Measurements from ENCODE around the gene RAP1GAP2.

RAP1GAP2 gene

GRCh38 chr17:3011891-3012290, 215.7 kb downstream of the RAP1GAP2 start:
- H3K4me3 ChIP-seq (ENCODE audit: low read length), result no peak overlapping the region
- H3K9ac ChIP-seq (ENCODE audit: low read depth, low read length), result no peak overlapping the region
- H3K9me3 ChIP-seq (replicated peaks; ENCODE audit: low read length), result no peaks in the 10 kb centered on the region
- no peaks in the 10 kb centered on the region for H3K27me3 ChIP-seq (ENCODE audit: control insufficient read depth, insufficient read depth, low read length)
- H3K36me3 ChIP-seq (ENCODE audit: insufficient read depth, low read length), result no peaks in the 10 kb centered on the region
- peaks cover 11% of the 10 kb centered on the region for H3K4me1 ChIP-seq (ENCODE audit: control insufficient read depth, insufficient read depth, low read length)
- H3K4me2 ChIP-seq (ENCODE audit: low read length), result no peak overlapping the region

- Histone ChIP-seq H3K4me1 (ENCODE audit: control insufficient read depth, insufficient read depth, low read length) (peaks cover 11% of the 10 kb centered on the region), H3K9me3 (replicated peaks; ENCODE audit: low read length) (no peaks in the 10 kb centered on the region), H3K36me3 (ENCODE audit: insufficient read depth, low read length) (no peaks in the 10 kb centered on the region), H3K4me3 (ENCODE audit: low read length) (no peak overlapping the region), H3K9ac (ENCODE audit: low read depth, low read length) (no peak overlapping the region), H3K4me2 (ENCODE audit: low read length) (no peak overlapping the region), H3K27me3 (ENCODE audit: control insufficient read depth, insufficient read depth, low read length) (no peaks in the 10 kb centered on the region)
Measured at GRCh38 chr17:3012926-3013581, 216.8 kb downstream of the RAP1GAP2 start.

GRCh38 chr17:3015890-3016289, 219.7 kb downstream of the RAP1GAP2 start:
- no peaks in the 10 kb centered on the region for H3K27me3 ChIP-seq (ENCODE audit: control insufficient read depth, insufficient read depth, low read length)
- no peaks in the 10 kb centered on the region for H3K36me3 ChIP-seq (ENCODE audit: insufficient read depth, low read length)

GRCh38 chr17:3017936-3018335, 221.7 kb downstream of the RAP1GAP2 start:
- no peak overlapping the region for H3K4me2 ChIP-seq (ENCODE audit: low read length)
- no peak overlapping the region for H3K9ac ChIP-seq (ENCODE audit: low read depth, low read length)
- H3K9me3 ChIP-seq (replicated peaks; ENCODE audit: low read length), result peaks cover 11% of the 10 kb centered on the region
- no peaks in the 10 kb centered on the region for H3K27me3 ChIP-seq (ENCODE audit: control insufficient read depth, insufficient read depth, low read length)
- no peak overlapping the region for H3K4me3 ChIP-seq (ENCODE audit: low read length)
- peaks cover 4% of the 10 kb centered on the region for H3K36me3 ChIP-seq (ENCODE audit: insufficient read depth, low read length)
- H3K4me1 ChIP-seq (ENCODE audit: control insufficient read depth, insufficient read depth, low read length), result peaks cover 11% of the 10 kb centered on the region

More at GRCh38 chr17:3015890-3016289, 219.7 kb downstream of the RAP1GAP2 start:
- no peak overlapping the region for H3K4me3 ChIP-seq (ENCODE audit: low read length)
- H3K9me3 ChIP-seq (replicated peaks; ENCODE audit: low read length), result no peaks in the 10 kb centered on the region
- peaks cover 11% of the 10 kb centered on the region for H3K4me1 ChIP-seq (ENCODE audit: control insufficient read depth, insufficient read depth, low read length)
- peak overlapping the region; percentile 48 for H3K4me2 ChIP-seq (ENCODE audit: low read length)
- no peak overlapping the region for H3K9ac ChIP-seq (ENCODE audit: low read depth, low read length)

- H3K4me1 ChIP-seq (ENCODE audit: control insufficient read depth, insufficient read depth, low read length), result peaks cover 11% of the 10 kb centered on the region
- H3K27me3 ChIP-seq (ENCODE audit: control insufficient read depth, insufficient read depth, low read length), result no peaks in the 10 kb centered on the region
- no peak overlapping the region for H3K4me2 ChIP-seq (ENCODE audit: low read length)
- H3K9ac ChIP-seq (ENCODE audit: low read depth, low read length), result no peak overlapping the region
- peaks cover 12% of the 10 kb centered on the region for H3K9me3 ChIP-seq (replicated peaks; ENCODE audit: low read length)
- H3K36me3 ChIP-seq (ENCODE audit: insufficient read depth, low read length), result peaks cover 4% of the 10 kb centered on the region
- H3K4me3 ChIP-seq (ENCODE audit: low read length), result no peak overlapping the region
Measured at GRCh38 chr17:3019761-3020160, 223.5 kb downstream of the RAP1GAP2 start.

GRCh38 chr17:3020381-3020780, 224.1 kb downstream of the RAP1GAP2 start:
- Histone ChIP-seq H3K4me3 (ENCODE audit: low read length) (no peak overlapping the region), H3K4me2 (ENCODE audit: low read length) (no peak overlapping the region), H3K4me1 (ENCODE audit: control insufficient read depth, insufficient read depth, low read length) (peaks cover 10% of the 10 kb centered on the region), H3K36me3 (ENCODE audit: insufficient read depth, low read length) (peaks cover 4% of the 10 kb centered on the region), H3K9me3 (replicated peaks; ENCODE audit: low read length) (peaks cover 12% of the 10 kb centered on the region), H3K27me3 (ENCODE audit: control insufficient read depth, insufficient read depth, low read length) (no peaks in the 10 kb centered on the region), H3K9ac (ENCODE audit: low read depth, low read length) (no peak overlapping the region)

- no peak overlapping the region for H3K4me3 ChIP-seq (ENCODE audit: low read length)
- H3K4me2 ChIP-seq (ENCODE audit: low read length), result no peak overlapping the region
- peaks cover 4% of the 10 kb centered on the region for H3K36me3 ChIP-seq (ENCODE audit: insufficient read depth, low read length)
- no peaks in the 10 kb centered on the region for H3K4me1 ChIP-seq (ENCODE audit: control insufficient read depth, insufficient read depth, low read length)
- H3K27me3 ChIP-seq (ENCODE audit: control insufficient read depth, insufficient read depth, low read length), result no peaks in the 10 kb centered on the region
- H3K9me3 ChIP-seq (replicated peaks; ENCODE audit: low read length), result peaks cover 12% of the 10 kb centered on the region
- H3K9ac ChIP-seq (ENCODE audit: low read depth, low read length), result no peak overlapping the region
Measured at GRCh38 chr17:3022197-3022596, 226.0 kb downstream of the RAP1GAP2 start.

GRCh38 chr17:3024346-3024745, 228.1 kb downstream of the RAP1GAP2 start:
- Histone ChIP-seq H3K4me2 (ENCODE audit: low read length) (no peak overlapping the region), H3K9ac (ENCODE audit: low read depth, low read length) (no peak overlapping the region), H3K9me3 (replicated peaks; ENCODE audit: low read length) (peaks cover 12% of the 10 kb centered on the region), H3K36me3 (ENCODE audit: insufficient read depth, low read length) (peaks cover 4% of the 10 kb centered on the region), H3K4me3 (ENCODE audit: low read length) (no peak overlapping the region), H3K27me3 (ENCODE audit: control insufficient read depth, insufficient read depth, low read length) (no peaks in the 10 kb centered on the region), H3K4me1 (ENCODE audit: control insufficient read depth, insufficient read depth, low read length) (peaks cover under 1% of the 10 kb centered on the region)

- Histone ChIP-seq H3K9ac (ENCODE audit: low read depth, low read length) (no peak overlapping the region), H3K4me1 (ENCODE audit: control insufficient read depth, insufficient read depth, low read length) (peaks cover 10% of the 10 kb centered on the region), H3K36me3 (ENCODE audit: insufficient read depth, low read length) (peaks cover 4% of the 10 kb centered on the region), H3K9me3 (replicated peaks; ENCODE audit: low read length) (peaks cover 12% of the 10 kb centered on the region), H3K4me2 (ENCODE audit: low read length) (no peak overlapping the region), H3K4me3 (ENCODE audit: low read length) (no peak overlapping the region), H3K27me3 (ENCODE audit: control insufficient read depth, insufficient read depth, low read length) (no peaks in the 10 kb centered on the region)
Measured at GRCh38 chr17:3025421-3026124, 229.3 kb downstream of the RAP1GAP2 start.

- Histone ChIP-seq H3K4me1 (ENCODE audit: control insufficient read depth, insufficient read depth, low read length) (peaks cover 12% of the 10 kb centered on the region), H3K4me3 (ENCODE audit: low read length) (no peak overlapping the region), H3K9ac (ENCODE audit: low read depth, low read length) (no peak overlapping the region), H3K9me3 (replicated peaks; ENCODE audit: low read length) (peaks cover 12% of the 10 kb centered on the region), H3K36me3 (ENCODE audit: insufficient read depth, low read length) (peaks cover 4% of the 10 kb centered on the region), H3K4me2 (ENCODE audit: low read length) (no peak overlapping the region), H3K27me3 (ENCODE audit: control insufficient read depth, insufficient read depth, low read length) (no peaks in the 10 kb centered on the region)
Measured at GRCh38 chr17:3026125-3026855, 230.1 kb downstream of the RAP1GAP2 start.

- Histone ChIP-seq H3K4me2 (ENCODE audit: low read length) (no peak overlapping the region), H3K9ac (ENCODE audit: low read depth, low read length) (no peak overlapping the region), H3K9me3 (replicated peaks; ENCODE audit: low read length) (peaks cover 8% of the 10 kb centered on the region), H3K4me3 (ENCODE audit: low read length) (no peak overlapping the region), H3K4me1 (ENCODE audit: control insufficient read depth, insufficient read depth, low read length) (peaks cover 12% of the 10 kb centered on the region), H3K27me3 (ENCODE audit: control insufficient read depth, insufficient read depth, low read length) (no peaks in the 10 kb centered on the region), H3K36me3 (ENCODE audit: insufficient read depth, low read length) (peaks cover under 1% of the 10 kb centered on the region)
Measured at GRCh38 chr17:3026856-3027751, 230.9 kb downstream of the RAP1GAP2 start.

Data from skeletal muscle satellite cell (primary cell).